ENCODE measurements around the gene TAB2. TPM values are rescaled to one million over a fixed set of nuclear protein-coding genes. Genes with fewer than 3 reads are reported as not detected.

TAB2 gene
- total RNA-seq, 4 donors from 2014 or later, result 80.2 to 98.8 (median 91.2) TPM

DNA sequence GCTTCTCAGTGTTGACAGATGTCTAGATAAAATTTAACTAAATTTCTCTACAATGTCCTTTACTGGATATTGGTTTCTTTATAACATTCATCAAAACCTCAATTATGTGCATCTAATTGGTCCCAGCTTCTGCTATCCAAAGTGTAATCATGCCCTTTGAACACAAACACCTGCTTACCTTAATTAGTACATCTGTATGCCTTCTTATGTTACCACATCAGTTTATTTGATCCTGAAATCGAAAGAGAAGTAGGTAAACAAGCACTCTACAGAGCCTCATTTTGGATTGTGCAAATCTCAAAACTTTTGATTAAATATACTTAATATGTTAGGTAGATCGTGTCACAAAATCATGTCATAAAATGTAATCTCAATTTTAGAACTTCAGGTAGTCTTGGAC, 36.5 kb downstream of the TAB2 start:
- DNase-seq (ENCODE audit: extremely low spot score), result no peak
- TF ChIP-seq POLR2A (IDR thresholded peaks at IDR 0.05; ENCODE audit: low read depth), result no peak
- no peak for TF ChIP-seq EP300 (IDR thresholded peaks at IDR 0.05)
- TF ChIP-seq, protein P1, sequence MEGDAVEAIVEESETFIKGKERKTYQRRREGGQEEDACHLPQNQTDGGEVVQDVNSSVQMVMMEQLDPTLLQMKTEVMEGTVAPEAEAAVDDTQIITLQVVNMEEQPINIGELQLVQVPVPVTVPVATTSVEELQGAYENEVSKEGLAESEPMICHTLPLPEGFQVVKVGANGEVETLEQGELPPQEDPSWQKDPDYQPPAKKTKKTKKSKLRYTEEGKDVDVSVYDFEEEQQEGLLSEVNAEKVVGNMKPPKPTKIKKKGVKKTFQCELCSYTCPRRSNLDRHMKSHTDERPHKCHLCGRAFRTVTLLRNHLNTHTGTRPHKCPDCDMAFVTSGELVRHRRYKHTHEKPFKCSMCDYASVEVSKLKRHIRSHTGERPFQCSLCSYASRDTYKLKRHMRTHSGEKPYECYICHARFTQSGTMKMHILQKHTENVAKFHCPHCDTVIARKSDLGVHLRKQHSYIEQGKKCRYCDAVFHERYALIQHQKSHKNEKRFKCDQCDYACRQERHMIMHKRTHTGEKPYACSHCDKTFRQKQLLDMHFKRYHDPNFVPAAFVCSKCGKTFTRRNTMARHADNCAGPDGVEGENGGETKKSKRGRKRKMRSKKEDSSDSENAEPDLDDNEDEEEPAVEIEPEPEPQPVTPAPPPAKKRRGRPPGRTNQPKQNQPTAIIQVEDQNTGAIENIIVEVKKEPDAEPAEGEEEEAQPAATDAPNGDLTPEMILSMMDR (IDR thresholded peaks at IDR 0.05), result no peak
- no peak for TF ChIP-seq POLR2AphosphoS5 (IDR thresholded peaks at IDR 0.05)
- no peaks in the 10 kb centered on the region for H3K36me3 ChIP-seq
- no peaks in the 10 kb centered on the region for H3K27me3 ChIP-seq
- no peak overlapping the region for H3K4me3 ChIP-seq
- intact Hi-C loops (cut with DNase I), result no loop called here
- no peaks in the 10 kb centered on the region for H3K9me3 ChIP-seq
- H3K4me1 ChIP-seq, result peaks cover 0 to 25% (median 18%) of the 10 kb centered on the region in 4 donors
- 98% methylated on average over 2 of the region's 2 CpGs for WGBS
- H3K27ac ChIP-seq (replicated peaks in 1 of 4), result no peak overlapping the region

DNA sequence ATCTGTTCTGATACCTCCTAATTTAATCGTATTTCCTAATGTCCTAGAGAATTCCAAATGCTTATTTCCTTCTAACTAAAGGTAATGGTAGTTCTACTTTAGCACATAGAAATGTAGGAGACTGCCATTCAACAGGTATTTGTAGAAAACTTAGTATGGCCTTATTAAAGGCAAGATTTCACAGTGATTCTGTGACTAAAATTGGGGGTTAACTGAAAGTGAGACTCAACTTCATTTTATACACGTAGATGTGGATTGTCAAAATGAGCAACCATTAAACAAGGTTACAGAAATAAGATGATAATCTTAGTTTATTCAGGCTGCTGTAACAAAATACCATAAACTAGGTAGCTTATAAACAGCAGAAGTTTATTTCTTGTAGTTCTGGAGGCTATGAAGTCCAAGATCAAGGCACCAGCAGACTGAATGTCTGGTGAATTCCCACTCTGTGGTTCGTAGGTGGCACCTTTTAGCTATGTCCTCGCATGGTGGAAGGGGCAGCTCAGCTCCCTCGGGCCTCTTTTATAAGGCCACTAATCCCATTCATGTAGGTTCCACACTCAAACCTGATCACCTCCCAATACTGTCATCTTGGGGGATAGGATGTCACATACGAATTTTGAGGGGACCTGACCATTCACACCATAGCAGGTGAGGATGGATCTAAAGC, 38.7 kb downstream of the TAB2 start:
- H3K4me3 ChIP-seq, result no peak overlapping the region
- 93% methylated on average over 6 of the region's 6 CpGs for WGBS

DNA sequence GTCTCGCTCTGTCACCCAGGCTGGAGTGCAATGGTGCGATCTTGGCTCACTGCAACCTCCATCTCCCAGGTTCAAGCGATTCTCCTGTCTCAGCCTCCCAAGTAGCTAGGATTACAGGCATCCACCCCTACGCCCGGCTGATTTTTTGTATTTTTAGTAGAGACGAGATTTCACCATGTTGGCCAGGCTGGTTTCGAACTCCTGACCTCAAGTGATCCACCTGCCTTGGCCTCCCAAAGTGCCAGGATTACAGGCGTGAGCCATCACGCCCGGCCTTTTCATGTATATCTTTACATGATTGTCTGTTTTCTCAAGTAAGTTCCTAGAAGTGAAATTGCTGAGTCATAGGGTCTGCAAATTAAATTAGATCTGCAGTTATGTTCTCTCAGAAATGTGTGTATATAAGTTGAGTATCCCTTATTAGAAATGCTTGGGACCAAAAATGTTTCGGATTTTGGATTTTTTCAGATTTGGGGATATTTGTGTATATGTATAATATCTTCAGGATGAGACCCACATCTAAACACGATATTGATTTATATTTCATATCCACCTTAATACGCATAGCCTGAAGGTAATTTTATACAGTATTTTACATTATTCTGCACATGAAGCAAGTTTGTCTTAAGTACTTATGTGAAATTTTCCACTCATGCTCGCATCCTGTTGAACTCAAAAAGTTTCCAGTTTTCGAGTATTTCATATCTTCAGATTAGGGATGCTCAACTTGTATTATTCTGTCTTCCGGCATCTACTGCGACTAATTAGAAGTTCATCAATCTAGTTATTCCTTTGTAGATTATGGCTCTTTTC, 40.4 kb downstream of the TAB2 start:
- no peaks in the 10 kb centered on the region for H3K9me3 ChIP-seq
- intact Hi-C loops (cut with DNase I), result no loop called here
- H3K4me3 ChIP-seq, result no peak overlapping the region
- no peaks in the 10 kb centered on the region for H3K36me3 ChIP-seq
- H3K27me3 ChIP-seq, result no peaks in the 10 kb centered on the region
- H3K4me1 ChIP-seq, result peaks cover 0 to 41% (median 38%) of the 10 kb centered on the region in 4 donors
- no peak for DNase-seq (ENCODE audit: extremely low spot score)
- no peak overlapping the region for H3K27ac ChIP-seq (replicated peaks in 1 of 4)
- 92% methylated on average over 17 of the region's 17 CpGs for WGBS
- TF ChIP-seq POLR2AphosphoS5 (IDR thresholded peaks at IDR 0.05) (no peak), EP300 (IDR thresholded peaks at IDR 0.05) (no peak), POLR2A (IDR thresholded peaks at IDR 0.05; ENCODE audit: low read depth) (no peak)
- TF ChIP-seq, protein P1 (IDR thresholded peaks at IDR 0.05), result no peak

More for the DNA sequence above, 38.7 kb downstream of the TAB2 start:
- intact Hi-C loops (cut with DNase I), result no loop called here
- DNase-seq (ENCODE audit: extremely low spot score), result no peak
- Histone ChIP-seq H3K9me3 (no peaks in the 10 kb centered on the region), H3K27me3 (no peaks in the 10 kb centered on the region), H3K4me1 (peaks cover 0 to 42% (median 35%) of the 10 kb centered on the region in 4 donors), H3K27ac (replicated peaks in 1 of 4) (no peak overlapping the region), H3K36me3 (no peaks in the 10 kb centered on the region)
- TF ChIP-seq POLR2A (IDR thresholded peaks at IDR 0.05; ENCODE audit: low read depth), result no peak
- TF ChIP-seq, protein P1 (IDR thresholded peaks at IDR 0.05), result no peak
- no peak for TF ChIP-seq POLR2AphosphoS5 (IDR thresholded peaks at IDR 0.05)
- TF ChIP-seq EP300 (IDR thresholded peaks at IDR 0.05), result no peak

DNA sequence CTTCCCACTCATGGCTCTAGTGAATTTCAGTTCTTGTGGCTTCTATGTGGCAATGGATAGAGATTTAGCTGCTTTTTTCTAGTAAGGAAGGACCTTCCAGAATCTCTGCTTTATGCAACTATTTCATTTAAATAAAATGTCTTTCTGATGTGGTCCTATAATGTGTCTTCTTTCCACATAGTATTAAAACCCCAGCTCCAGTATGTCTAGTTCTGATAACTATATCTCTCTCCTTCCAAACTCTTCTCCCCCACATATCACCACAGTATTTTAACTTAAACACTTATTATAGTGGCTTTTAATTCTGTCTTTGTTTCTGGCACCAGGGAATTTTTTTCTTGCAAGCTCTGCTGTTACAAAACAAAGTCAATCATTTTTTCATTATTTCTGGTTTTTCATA, 41.9 kb downstream of the TAB2 start:
- DNase-seq (ENCODE audit: extremely low spot score), result no peak
- H3K36me3 ChIP-seq, result no peaks in the 10 kb centered on the region
- intact Hi-C loops (cut with DNase I), result no loop called here
- no peak overlapping the region for H3K4me3 ChIP-seq
- no peaks in the 10 kb centered on the region for H3K27me3 ChIP-seq
- TF ChIP-seq, protein P1 (IDR thresholded peaks at IDR 0.05), result no peak
- H3K27ac ChIP-seq (replicated peaks in 1 of 4), result no peak overlapping the region
- peaks cover 0 to 55% (median 46%) of the 10 kb centered on the region in 4 donors for H3K4me1 ChIP-seq
- no peaks in the 10 kb centered on the region for H3K9me3 ChIP-seq

All from esophagus muscularis mucosa (tissue), 4 donors.